DOHH2 (cell line): ENCODE results near the gene ERRFI1.

Experiments
- CTCF ChIP-seq: fragments of 200-600 bp; sonication (generic); IDR thresholded peaks from one replicate; pipeline ENCODE4 v1.5.1; 2014; ENCODE audit warnings: antibody characterized with exemption, mild to moderate bottlenecking, low read depth, low read length; ENCODE audit not compliant: poor library complexity, severe bottlenecking
- EZH2phosphoT487 ChIP-seq: fragments of 200-600 bp; sonication (generic); IDR thresholded peaks from 2 replicates; pipeline ENCODE4 v1.6.1; 2017; ENCODE audit warnings: borderline replicate concordance, mild to moderate bottlenecking, antibody characterized with exemption, low read length, moderate library complexity, mixed read lengths

DNA sequence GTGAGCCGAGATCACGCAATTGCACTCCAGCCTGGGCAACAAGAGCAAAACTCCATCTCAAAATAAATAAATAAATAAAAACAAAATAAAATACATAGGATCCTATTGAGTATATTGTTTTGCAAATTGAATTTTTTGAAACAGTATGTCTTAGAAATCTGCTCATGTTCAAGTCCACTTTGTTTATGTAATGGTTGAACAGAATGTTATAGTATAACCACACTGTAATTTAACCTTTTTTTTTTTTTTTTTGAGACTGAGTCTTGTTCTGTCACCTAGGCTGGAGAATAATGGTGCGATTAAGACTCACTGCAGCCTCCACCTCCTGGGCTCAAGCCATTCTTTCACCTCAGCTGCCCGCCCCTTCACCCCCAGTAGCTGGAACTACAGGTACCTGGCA is 33.2 kb downstream of the ERRFI1 start:
- TF ChIP-seq CTCF: no peak
- TF ChIP-seq EZH2phosphoT487: no peak
